Upper lobe of left lung (tissue), 4 donors: ENCODE results near the gene GABARAPL2.

Source experiments
- CTCF ChIP-seq, 6 experiments: fragments of 450-650 bp in 4 of 6; fragments of 200-600 bp in 2 of 6; sonication (generic) in 2 of 6; IDR thresholded peaks; one replicate each; pipeline ENCODE4 v1.5.1; 2016 to 2019; ENCODE audit warnings: antibody characterized with exemption in 6 of 6
- POLR2A ChIP-seq, 4 donors: fragments of 450-650 bp; IDR thresholded peaks; one replicate each; pipeline ENCODE4 v1.5.1; 2016 to 2017; ENCODE audit warnings: antibody characterized with exemption in 4 of 4, mild to moderate bottlenecking in 2 of 4
- POLR2AphosphoS5 ChIP-seq, 2 donors: sonication (generic); formaldehyde crosslinking; IDR thresholded peaks; one replicate each; pipeline ENCODE4 v1.5.1; 2017; ENCODE audit warnings: antibody characterized with exemption in 2 of 2

DNA sequence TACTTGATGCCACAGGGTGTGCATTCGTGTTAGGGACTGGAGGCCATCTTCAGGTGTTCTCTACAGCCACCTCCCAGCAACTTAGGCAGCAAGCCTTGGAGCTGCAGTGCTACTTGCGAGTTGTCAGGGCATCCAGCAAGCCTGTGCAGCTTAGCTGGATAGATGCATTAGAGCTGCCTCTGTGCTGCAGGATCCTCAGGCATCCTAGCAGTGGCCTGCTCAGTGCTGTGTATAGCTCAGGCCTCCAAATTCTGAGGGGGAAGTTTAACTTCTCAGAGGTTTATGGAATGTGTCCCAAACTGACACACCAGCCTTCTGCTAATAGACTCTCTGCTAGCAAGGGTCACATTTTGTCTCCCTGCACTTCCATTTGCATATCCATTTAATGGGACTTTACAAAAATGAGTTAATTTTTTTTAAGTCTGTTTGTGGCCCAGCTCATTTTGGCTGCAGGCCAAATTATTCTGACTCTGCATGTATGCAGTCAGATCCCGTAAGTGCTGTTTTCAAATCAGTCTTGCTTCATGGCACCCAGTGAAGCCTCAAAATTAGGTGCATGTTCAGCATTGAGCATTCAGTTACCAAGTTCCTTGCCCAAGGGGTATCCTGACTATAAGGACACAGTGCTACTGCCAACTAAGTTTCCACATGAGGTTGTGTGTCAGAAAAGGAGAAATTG, 6.8 kb downstream of the GABARAPL2 start:
- TF ChIP-seq CTCF (IDR thresholded peaks at IDR 0.05), result no peak
- TF ChIP-seq POLR2A (IDR thresholded peaks at IDR 0.05), result no peak
- no peak for TF ChIP-seq POLR2AphosphoS5 (IDR thresholded peaks at IDR 0.05)
